ENCODE measurements around the gene RBFOX1. TPM values are rescaled to one million over a fixed set of nuclear protein-coding genes. Genes with fewer than 3 reads are reported as not detected.

The RBFOX1 gene
- total and polyA plus RNA-seq, 9 donors = 0.28 to 2.6 (median 0.48) TPM; not detected in 2

- intact Hi-C loops (cut with DNase I) = no loop called here
- no peaks in the 10 kb centered on the region for H3K36me3 ChIP-seq
- H3K27me3 ChIP-seq = no peaks in the 10 kb centered on the region
- H3K4me1 ChIP-seq (ENCODE audit: insufficient read depth) = no peaks in the 10 kb centered on the region
- TF ChIP-seq EP300 (IDR thresholded peaks at IDR 0.05) (no peak), POLR2A (IDR thresholded peaks at IDR 0.05) (no peak), CTCF (IDR thresholded peaks at IDR 0.05) (no peak)
- H3K27ac ChIP-seq = no peak overlapping the region
- no peaks in the 10 kb centered on the region for H3K9me3 ChIP-seq
- no peak overlapping the region for H3K4me3 ChIP-seq
- WGBS, 3 donors = 88 to 97% (median 90%) methylated on average over 3 of the region's 3 CpGs
- no peak for DNase-seq
Observed at GRCh38 chr16:7503666-7504065, 171.0 kb downstream of the RBFOX1 start.

- no peaks in the 10 kb centered on the region for H3K27me3 ChIP-seq
- intact Hi-C loops (cut with DNase I) = no loop called here
- 83 to 89% (median 86%) methylated on average over 8 of the region's 8 CpGs for WGBS, 3 donors
- no peak for DNase-seq
- H3K27ac ChIP-seq = no peak overlapping the region
- H3K36me3 ChIP-seq = no peaks in the 10 kb centered on the region
- TF ChIP-seq EP300 (IDR thresholded peaks at IDR 0.05) (no peak), CTCF (IDR thresholded peaks at IDR 0.05) (no peak), POLR2A (IDR thresholded peaks at IDR 0.05) (no peak)
- no peaks in the 10 kb centered on the region for H3K9me3 ChIP-seq
- H3K4me3 ChIP-seq = no peak overlapping the region
- H3K4me1 ChIP-seq (ENCODE audit: insufficient read depth) = no peaks in the 10 kb centered on the region
Observed at GRCh38 chr16:7504844-7505243, 172.2 kb downstream of the RBFOX1 start.

GRCh38 chr16:7505495-7505894 is 172.8 kb downstream of the RBFOX1 start:
- H3K4me1 ChIP-seq (ENCODE audit: insufficient read depth) = no peaks in the 10 kb centered on the region
- 68 to 78% (median 77%) methylated on average over 4 of the region's 4 CpGs for WGBS, 3 donors
- H3K36me3 ChIP-seq = no peaks in the 10 kb centered on the region
- TF ChIP-seq POLR2A (IDR thresholded peaks at IDR 0.05) (no peak), CTCF (IDR thresholded peaks at IDR 0.05) (no peak), EP300 (IDR thresholded peaks at IDR 0.05) (no peak)
- no peak for DNase-seq
- intact Hi-C loops (cut with DNase I) = no loop called here
- no peak overlapping the region for H3K27ac ChIP-seq
- H3K27me3 ChIP-seq = no peaks in the 10 kb centered on the region
- no peak overlapping the region for H3K4me3 ChIP-seq
- H3K9me3 ChIP-seq = no peaks in the 10 kb centered on the region

GRCh38 chr16:7506363-7506762 is 173.7 kb downstream of the RBFOX1 start:
- 87 to 88% (median 87%) methylated on average over 5 of the region's 5 CpGs for WGBS, 3 donors
- Histone ChIP-seq H3K4me1 (ENCODE audit: insufficient read depth) (no peaks in the 10 kb centered on the region), H3K27me3 (no peaks in the 10 kb centered on the region), H3K27ac (no peak overlapping the region), H3K9me3 (no peaks in the 10 kb centered on the region), H3K4me3 (no peak overlapping the region), H3K36me3 (no peaks in the 10 kb centered on the region)
- TF ChIP-seq EP300 (IDR thresholded peaks at IDR 0.05) (no peak), CTCF (IDR thresholded peaks at IDR 0.05) (no peak), POLR2A (IDR thresholded peaks at IDR 0.05) (no peak)
- intact Hi-C loops (cut with DNase I) = no loop called here
- DNase-seq = no peak

- WGBS, 3 donors = 70 to 75% (median 72%) methylated on average over 3 of the region's 3 CpGs
- Histone ChIP-seq H3K27ac (no peak overlapping the region), H3K4me1 (ENCODE audit: insufficient read depth) (no peaks in the 10 kb centered on the region), H3K27me3 (no peaks in the 10 kb centered on the region), H3K4me3 (no peak overlapping the region), H3K36me3 (no peaks in the 10 kb centered on the region), H3K9me3 (no peaks in the 10 kb centered on the region)
- TF ChIP-seq EP300 (IDR thresholded peaks at IDR 0.05) = no peak
- TF ChIP-seq POLR2A (IDR thresholded peaks at IDR 0.05) = no peak
- no peak for TF ChIP-seq CTCF (IDR thresholded peaks at IDR 0.05)
- intact Hi-C loops (cut with DNase I) = no loop called here
- no peak for DNase-seq
Observed at GRCh38 chr16:7508656-7509055, 176.0 kb downstream of the RBFOX1 start.

Measured in ovary (tissue), 9 donors.